ENCODE results near the gene PHF12.

- TF ChIP-seq CTCF (conservative IDR thresholded peaks at IDR 0.05 in 1 of 2, IDR thresholded peaks at IDR 0.05 in 1 of 2; ENCODE audit: low read depth in 1 of 2, low read length in 2 of 2) (peak; percentile 79 to 92), EZH2 (IDR thresholded peaks at IDR 0.05; ENCODE audit: low read length, missing control alignments) (no peak)
Measured at GRCh38 chr17:28953444-28954118, 2.3 kb upstream of the PHF12 start.
